Astrocyte (in vitro differentiated cells and primary cell): ENCODE data around the gene NEK10.

Source experiments
- CTCF ChIP-seq: IDR thresholded peaks from 2 replicates; pipeline ENCODE4 v1.5.1; 2011; ENCODE audit warnings: low read depth, mild to moderate bottlenecking, inconsistent platforms, low read length, moderate library complexity; ENCODE audit not compliant: insufficient read depth
- EZH2 ChIP-seq: IDR thresholded peaks from 2 replicates; pipeline ENCODE4 v1.6.1; 2012; ENCODE audit warnings: mild to moderate bottlenecking, low read length, inconsistent platforms; ENCODE audit not compliant: insufficient read depth

DNA sequence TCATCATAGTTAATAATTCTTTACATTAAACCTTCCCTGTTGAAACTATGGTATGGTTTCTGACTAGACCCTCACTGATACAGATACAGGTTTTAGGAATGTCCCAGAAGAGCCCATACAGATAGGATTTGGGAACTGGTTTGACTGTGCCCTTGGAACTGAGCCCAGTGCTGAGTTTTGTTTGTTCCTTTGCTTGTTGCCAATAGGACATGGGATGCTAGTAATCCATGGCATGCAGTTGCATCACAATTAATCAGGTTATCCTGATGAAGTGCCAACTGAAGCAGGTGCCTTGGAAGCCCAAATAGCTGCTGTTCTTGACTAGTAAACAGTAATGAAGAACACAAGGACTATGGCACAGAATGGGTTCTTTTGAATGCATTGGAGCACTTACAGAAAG is 230.6 kb downstream of the NEK10 start:
- TF ChIP-seq EZH2 (no peak), CTCF (no peak)
